Nephron (organoid): ENCODE results near the gene TNFRSF9.

Experiments used
- H3K27ac Mint-ChIP-seq, 3 experiments: 2 replicates each; pipeline ENCODE4 v1.8.0; 2020; ENCODE audit warnings: mixed read lengths in 3 of 3, mild to moderate bottlenecking in 2 of 3, moderate library complexity in 1 of 3
- H3K27me3 Mint-ChIP-seq: 2 replicates; pipeline ENCODE4 v1.8.0; 2021; ENCODE audit warnings: low read depth, mild to moderate bottlenecking, moderate library complexity, mixed read lengths
- H3K36me3 Mint-ChIP-seq: 2 replicates; pipeline ENCODE4 v1.8.0; 2020; ENCODE audit warnings: low read depth, mixed read lengths
- H3K4me1 Mint-ChIP-seq: 2 replicates; pipeline ENCODE4 v1.8.0; 2020; ENCODE audit warnings: mixed read lengths
- H3K4me3 Mint-ChIP-seq, 3 experiments: 2 replicates each; pipeline ENCODE4 v1.8.0; 2020; ENCODE audit warnings: mild to moderate bottlenecking in 3 of 3, mixed read lengths in 3 of 3, moderate library complexity in 2 of 3
- H3K9me3 Mint-ChIP-seq: 2 replicates; pipeline ENCODE4 v1.8.0; 2020; ENCODE audit warnings: mixed read lengths
- TF ChIP-seq, protein P1 (sequence below), 3 experiments: fragments of 200-600 bp; sonication (generic); IDR thresholded peaks; one replicate each; pipeline ENCODE4 v1.5.0; 2021; ENCODE audit warnings: antibody characterized with exemption in 3 of 3; ENCODE audit not compliant: unreplicated experiment in 3 of 3

TNFRSF9 gene

DNA sequence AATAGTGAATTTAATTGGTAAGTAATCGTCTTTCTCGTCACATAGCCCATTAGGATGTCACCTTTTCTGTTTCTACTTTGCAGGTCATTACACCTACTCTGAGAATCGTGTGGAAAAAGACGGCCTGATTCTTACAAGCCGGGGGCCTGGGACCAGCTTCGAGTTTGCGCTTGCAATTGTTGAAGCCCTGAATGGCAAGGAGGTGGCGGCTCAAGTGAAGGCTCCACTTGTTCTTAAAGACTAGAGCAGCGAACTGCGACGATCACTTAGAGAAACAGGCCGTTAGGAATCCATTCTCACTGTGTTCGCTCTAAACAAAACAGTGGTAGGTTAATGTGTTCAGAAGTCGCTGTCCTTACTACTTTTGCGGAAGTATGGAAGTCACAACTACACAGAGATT is 44.2 kb upstream of the TNFRSF9 start:
- Mint-ChIP-seq H3K27me3 (no peaks in the 10 kb centered on the region), H3K4me3 (no peak overlapping the region), H3K27ac (no peak overlapping the region), H3K36me3 (peaks cover 59% of the 10 kb centered on the region), H3K4me1 (no peaks in the 10 kb centered on the region), H3K9me3 (no peaks in the 10 kb centered on the region)
- TF ChIP-seq, protein P1, sequence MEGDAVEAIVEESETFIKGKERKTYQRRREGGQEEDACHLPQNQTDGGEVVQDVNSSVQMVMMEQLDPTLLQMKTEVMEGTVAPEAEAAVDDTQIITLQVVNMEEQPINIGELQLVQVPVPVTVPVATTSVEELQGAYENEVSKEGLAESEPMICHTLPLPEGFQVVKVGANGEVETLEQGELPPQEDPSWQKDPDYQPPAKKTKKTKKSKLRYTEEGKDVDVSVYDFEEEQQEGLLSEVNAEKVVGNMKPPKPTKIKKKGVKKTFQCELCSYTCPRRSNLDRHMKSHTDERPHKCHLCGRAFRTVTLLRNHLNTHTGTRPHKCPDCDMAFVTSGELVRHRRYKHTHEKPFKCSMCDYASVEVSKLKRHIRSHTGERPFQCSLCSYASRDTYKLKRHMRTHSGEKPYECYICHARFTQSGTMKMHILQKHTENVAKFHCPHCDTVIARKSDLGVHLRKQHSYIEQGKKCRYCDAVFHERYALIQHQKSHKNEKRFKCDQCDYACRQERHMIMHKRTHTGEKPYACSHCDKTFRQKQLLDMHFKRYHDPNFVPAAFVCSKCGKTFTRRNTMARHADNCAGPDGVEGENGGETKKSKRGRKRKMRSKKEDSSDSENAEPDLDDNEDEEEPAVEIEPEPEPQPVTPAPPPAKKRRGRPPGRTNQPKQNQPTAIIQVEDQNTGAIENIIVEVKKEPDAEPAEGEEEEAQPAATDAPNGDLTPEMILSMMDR (IDR thresholded peaks at IDR 0.05; ENCODE audit: unreplicated experiment in 3 of 3): no peak

- Mint-ChIP-seq H3K27ac (no peak overlapping the region), H3K4me1 (no peaks in the 10 kb centered on the region), H3K9me3 (no peaks in the 10 kb centered on the region), H3K4me3 (no peak overlapping the region), H3K36me3 (peaks cover 71% of the 10 kb centered on the region), H3K27me3 (no peaks in the 10 kb centered on the region)
- TF ChIP-seq, protein P1 (IDR thresholded peaks at IDR 0.05; ENCODE audit: unreplicated experiment in 3 of 3): no peak
Measured at GRCh38 chr1:7983086-7983778, 42.6 kb upstream of the TNFRSF9 start.

DNA sequence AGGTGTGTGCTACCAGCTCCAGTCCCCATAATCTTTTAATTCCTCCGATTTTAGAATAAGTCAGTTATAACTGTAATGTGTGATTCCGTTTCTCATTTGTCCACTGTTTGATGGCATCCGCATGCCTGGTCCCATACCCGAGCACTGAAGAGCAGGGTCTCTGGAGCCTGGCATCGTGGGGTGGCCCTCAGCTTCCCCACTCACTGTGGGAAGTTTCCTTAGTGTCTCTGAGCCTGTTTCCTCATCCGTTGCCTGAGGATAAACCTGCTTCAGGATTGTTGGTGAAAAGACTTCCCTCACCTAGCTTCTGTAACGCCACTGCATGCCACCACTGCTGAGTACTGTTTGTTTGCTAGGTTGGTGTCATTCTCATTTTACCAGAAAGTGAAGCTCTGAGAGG is 40.3 kb upstream of the TNFRSF9 start:
- no peaks in the 10 kb centered on the region for H3K27me3 Mint-ChIP-seq
- H3K4me1 Mint-ChIP-seq: no peaks in the 10 kb centered on the region
- no peak overlapping the region for H3K4me3 Mint-ChIP-seq
- H3K9me3 Mint-ChIP-seq: no peaks in the 10 kb centered on the region
- no peak overlapping the region for H3K27ac Mint-ChIP-seq
- peaks cover 67% of the 10 kb centered on the region for H3K36me3 Mint-ChIP-seq
- TF ChIP-seq, protein P1 (IDR thresholded peaks at IDR 0.05; ENCODE audit: unreplicated experiment in 3 of 3): no peak

- H3K27me3 Mint-ChIP-seq: no peaks in the 10 kb centered on the region
- TF ChIP-seq, protein P1 (IDR thresholded peaks at IDR 0.05; ENCODE audit: unreplicated experiment in 3 of 3): peak; percentile 82 to 90 (median 85)
- H3K9me3 Mint-ChIP-seq: no peaks in the 10 kb centered on the region
- peak overlapping the region in 1 of 3 experiments; percentile 11 for H3K27ac Mint-ChIP-seq
- no peak overlapping the region for H3K4me3 Mint-ChIP-seq
- peaks cover 67% of the 10 kb centered on the region for H3K36me3 Mint-ChIP-seq
- no peaks in the 10 kb centered on the region for H3K4me1 Mint-ChIP-seq
Measured at GRCh38 chr1:7975212-7975865, 34.7 kb upstream of the TNFRSF9 start.

- TF ChIP-seq, protein P1 (IDR thresholded peaks at IDR 0.05; ENCODE audit: unreplicated experiment in 3 of 3): no peak
- H3K27ac Mint-ChIP-seq: no peak overlapping the region
- peaks cover 63% of the 10 kb centered on the region for H3K36me3 Mint-ChIP-seq
- H3K27me3 Mint-ChIP-seq: no peaks in the 10 kb centered on the region
- H3K9me3 Mint-ChIP-seq: no peaks in the 10 kb centered on the region
- no peak overlapping the region for H3K4me3 Mint-ChIP-seq
- no peaks in the 10 kb centered on the region for H3K4me1 Mint-ChIP-seq
Measured at GRCh38 chr1:7973086-7973485, 32.4 kb upstream of the TNFRSF9 start.

DNA sequence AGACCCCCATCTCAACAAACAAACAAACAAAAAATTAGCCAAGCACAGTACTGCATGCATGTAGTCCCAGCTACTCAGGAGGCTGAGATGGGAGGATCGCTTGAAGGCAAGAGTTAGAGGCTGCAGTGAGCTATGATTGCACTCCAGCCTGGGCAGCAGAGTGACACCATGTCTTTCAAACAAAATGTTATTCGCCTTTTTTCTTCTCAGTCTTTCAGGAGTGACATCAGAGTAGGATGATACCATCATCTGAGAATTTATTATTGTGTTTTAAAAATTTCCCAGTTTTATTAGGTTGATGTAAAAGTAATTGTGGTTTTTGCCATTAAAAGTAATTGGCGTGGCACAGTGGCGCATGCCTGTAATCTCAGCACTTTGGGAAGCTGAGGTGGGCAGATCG is 31.6 kb upstream of the TNFRSF9 start:
- peaks cover 59% of the 10 kb centered on the region for H3K36me3 Mint-ChIP-seq
- H3K4me3 Mint-ChIP-seq: no peak overlapping the region
- H3K4me1 Mint-ChIP-seq: no peaks in the 10 kb centered on the region
- no peak overlapping the region for H3K27ac Mint-ChIP-seq
- H3K9me3 Mint-ChIP-seq: no peaks in the 10 kb centered on the region
- H3K27me3 Mint-ChIP-seq: no peaks in the 10 kb centered on the region
- TF ChIP-seq, protein P1 (IDR thresholded peaks at IDR 0.05; ENCODE audit: unreplicated experiment in 3 of 3): no peak
